ENCODE data around the gene BLCAP.
"Not testable (repeated sequence)": the region's sequence is repeated elsewhere in the genome, so short reads cannot be mapped to it uniquely, and the experiment has no call there.

Gene BLCAP

GRCh38 chr20:37564388-37565133, 36.9 kb upstream of the BLCAP start:
- TF ChIP-seq GATA1 (IDR thresholded peaks at IDR 0.05; ENCODE audit: low read depth, low read length) (no peak), POLR2A (IDR thresholded peaks at IDR 0.05; ENCODE audit: low read length) (no peak)
- peak; percentile 12 to 51 for DNase-seq

GRCh38 chr20:37564016-37564387, 36.3 kb upstream of the BLCAP start:
- no peak for TF ChIP-seq POLR2A (IDR thresholded peaks at IDR 0.05; ENCODE audit: low read length)
- TF ChIP-seq GATA1 (IDR thresholded peaks at IDR 0.05; ENCODE audit: low read depth, low read length) = no peak
- no peak for DNase-seq

GRCh38 chr20:37562695-37563480, 35.2 kb upstream of the BLCAP start:
- no peak for DNase-seq
- TF ChIP-seq POLR2A (IDR thresholded peaks at IDR 0.05; ENCODE audit: low read length) (no peak), GATA1 (IDR thresholded peaks at IDR 0.05; ENCODE audit: low read depth, low read length) (no peak)

- DNase-seq = no peak
- TF ChIP-seq POLR2A (IDR thresholded peaks at IDR 0.05; ENCODE audit: low read length) = no peak
- TF ChIP-seq GATA1 (IDR thresholded peaks at IDR 0.05; ENCODE audit: low read depth, low read length) = no peak
Observed at GRCh38 chr20:37560629-37561028, 33.0 kb upstream of the BLCAP start.

- DNase-seq = peak; percentile 32 to 45
- TF ChIP-seq GATA1 (IDR thresholded peaks at IDR 0.05; ENCODE audit: low read depth, low read length) (no peak), POLR2A (IDR thresholded peaks at IDR 0.05; ENCODE audit: low read length) (no peak)
Observed at GRCh38 chr20:37559312-37560027, 31.8 kb upstream of the BLCAP start.

- DNase-seq = no peak
- TF ChIP-seq GATA1 (IDR thresholded peaks at IDR 0.05; ENCODE audit: low read depth, low read length) = no peak
- no peak for TF ChIP-seq POLR2A (IDR thresholded peaks at IDR 0.05; ENCODE audit: low read length)
Observed at GRCh38 chr20:37558779-37559178, 31.1 kb upstream of the BLCAP start.

GRCh38 chr20:37558306-37558705, 30.6 kb upstream of the BLCAP start:
- TF ChIP-seq POLR2A (IDR thresholded peaks at IDR 0.05; ENCODE audit: low read length) (no peak), GATA1 (IDR thresholded peaks at IDR 0.05; ENCODE audit: low read depth, low read length) (no peak)
- no peak for DNase-seq

GRCh38 chr20:37556538-37556937, 28.9 kb upstream of the BLCAP start:
- TF ChIP-seq GATA1 (IDR thresholded peaks at IDR 0.05; ENCODE audit: low read depth, low read length) = no peak
- no peak for TF ChIP-seq POLR2A (IDR thresholded peaks at IDR 0.05; ENCODE audit: low read length)
- no peak for DNase-seq

- DNase-seq = not testable (repeated sequence)
Observed at GRCh38 chr20:37554721-37555298, 27.1 kb upstream of the BLCAP start.

GRCh38 chr20:37552415-37552814, 24.7 kb upstream of the BLCAP start:
- no peak for DNase-seq
- no peak for TF ChIP-seq GATA1 (IDR thresholded peaks at IDR 0.05; ENCODE audit: low read depth, low read length)
- no peak for TF ChIP-seq POLR2A (IDR thresholded peaks at IDR 0.05; ENCODE audit: low read length)

- not testable (repeated sequence) for DNase-seq
Observed at GRCh38 chr20:37551660-37552059, 24.0 kb upstream of the BLCAP start.

- DNase-seq = not testable (repeated sequence)
Observed at GRCh38 chr20:37550101-37550920, 22.6 kb upstream of the BLCAP start.

GRCh38 chr20:37547912-37548311, 20.2 kb upstream of the BLCAP start:
- no peak for DNase-seq
- TF ChIP-seq GATA1 (IDR thresholded peaks at IDR 0.05; ENCODE audit: low read depth, low read length) (no peak), POLR2A (IDR thresholded peaks at IDR 0.05; ENCODE audit: low read length) (no peak)

GRCh38 chr20:37545516-37545915, 17.8 kb upstream of the BLCAP start:
- DNase-seq = no peak
- TF ChIP-seq GATA1 (IDR thresholded peaks at IDR 0.05; ENCODE audit: low read depth, low read length) (no peak), POLR2A (IDR thresholded peaks at IDR 0.05; ENCODE audit: low read length) (no peak)

Data from erythroblast (primary cell).